IMR-90 (cell line): ENCODE measurements around the gene SH2D1B.

Experiments used
- CTCF ChIP-seq: conservative IDR thresholded peaks from 2 replicates; pipeline ENCODE4 v1.5.1; 2012; ENCODE audit warnings: mild to moderate bottlenecking, low read depth, low read length, improper control_type of control experiment
- FOS ChIP-seq: fragments of 150-350 bp; IDR thresholded peaks from 2 replicates; pipeline ENCODE4 v1.6.1; 2016; ENCODE audit warnings: low read depth, low read length
- MAZ ChIP-seq: IDR thresholded peaks from 2 replicates; pipeline ENCODE4 v1.6.1; 2012; ENCODE audit warnings: low read depth, mild to moderate bottlenecking, low read length, improper control_type of control experiment, moderate library complexity, borderline replicate concordance
- MXI1 ChIP-seq: IDR thresholded peaks from 2 replicates; pipeline ENCODE4 v1.6.1; 2012; ENCODE audit warnings: low read depth, mild to moderate bottlenecking, low read length, moderate library complexity, borderline replicate concordance
- POLR2A ChIP-seq: IDR thresholded peaks from 2 replicates; pipeline ENCODE4 v1.6.1; 2012; ENCODE audit warnings: mild to moderate bottlenecking, low read depth, low read length
- RAD21 ChIP-seq: IDR thresholded peaks from 2 replicates; pipeline ENCODE4 v1.6.1; 2012; ENCODE audit warnings: low read length, improper control_type of control experiment
- USF2 ChIP-seq: fragments of 150-350 bp; IDR thresholded peaks from 2 replicates; pipeline ENCODE4 v1.6.1; 2017; ENCODE audit warnings: mild to moderate bottlenecking, antibody characterized with exemption, low read length, low read depth

DNA sequence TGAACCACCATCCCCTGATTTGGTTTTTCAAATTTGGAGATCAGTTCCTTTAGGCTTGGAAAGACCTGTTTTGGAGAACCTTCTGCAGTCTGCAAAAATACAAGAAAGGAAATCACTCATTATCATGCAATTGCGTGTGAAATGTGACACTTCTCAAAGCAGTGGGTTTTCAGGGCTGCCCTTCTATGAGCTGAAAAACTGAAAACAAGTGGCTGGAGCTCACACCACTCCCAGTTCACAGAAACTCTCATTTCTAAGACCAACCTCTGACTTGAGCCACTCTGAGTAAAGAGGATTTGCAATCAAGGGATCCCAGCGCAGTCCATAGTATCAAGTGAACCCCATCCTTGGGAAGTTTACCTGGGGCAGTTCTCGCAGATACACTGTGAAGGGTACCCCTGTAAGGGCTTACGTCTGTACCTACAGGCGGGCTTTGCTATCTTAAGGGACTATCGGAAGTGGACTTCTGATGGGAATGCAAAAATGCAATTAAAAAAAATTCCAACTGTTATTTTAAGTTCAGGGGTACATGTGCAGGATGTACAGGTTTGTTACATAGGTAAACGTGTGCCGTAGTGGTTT, 12.8 kb downstream of the SH2D1B start:
- TF ChIP-seq CTCF (no peak), POLR2A (no peak), USF2 (no peak), MXI1 (no peak), MAZ (no peak), FOS (no peak), RAD21 (no peak)
